Thyroid gland (tissue), 4 donors: ENCODE measurements around the gene YRDC. TPM values are rescaled to one million over a fixed set of nuclear protein-coding genes. Genes with fewer than 3 reads are reported as not detected.

Experiments
- DNase-seq, 2 donors: peaks; one replicate each; pipeline ENCODE4 v3.0.0-alpha.2; 2019
- H3K27ac ChIP-seq, 3 donors: fragments of 200-600 bp; sonication (generic); 1 replicate in 2 of 3; 2 replicates in 1 of 3; pipeline ENCODE4 v1.5.1; 2016 to 2019; ENCODE audit warnings: mild to moderate bottlenecking in 1 of 3, moderate library complexity in 1 of 3
- H3K27me3 ChIP-seq: fragments of 200-600 bp; sonication (generic); one replicate; pipeline ENCODE4 v1.5.1; 2019
- H3K36me3 ChIP-seq, 2 donors: fragments of 200-600 bp; sonication (generic); one replicate each; pipeline ENCODE4 v1.5.1; 2016 to 2019
- H3K4me1 ChIP-seq, 2 donors: fragments of 200-600 bp; sonication (generic); one replicate each; pipeline ENCODE4 v1.5.1; 2017 to 2019
- H3K4me3 ChIP-seq, 3 donors: fragments of 200-600 bp; sonication (generic); replicated peaks in 1 of 3; 1 replicate in 2 of 3; 2 replicates in 1 of 3; pipeline ENCODE4 v1.5.1; 2016; ENCODE audit warnings: mild to moderate bottlenecking in 1 of 3
- H3K9me3 ChIP-seq: fragments of 200-600 bp; sonication (generic); one replicate; pipeline ENCODE4 v1.5.1; 2017
- POLR2A ChIP-seq, 2 donors: fragments of 450-650 bp; IDR thresholded peaks; one replicate each; pipeline ENCODE4 v1.6.1; 2017; ENCODE audit warnings: antibody characterized with exemption in 2 of 2, mild to moderate bottlenecking in 2 of 2, moderate library complexity in 1 of 2
- WGBS, 2 donors: methylation state at CpG; one replicate each; pipeline ENCODE4 v1.1.5; 2017; 5-methylcytosine and 5-hydroxymethylcytosine counted together
- intact Hi-C: fragments of 100-400 bp; cut with DNase I; formaldehyde crosslinking; loops from one replicate; pipeline ENCODE4 v1.15.1; 2023
- total RNA-seq, 4 donors: library from RNA; depleted of rRNA; stranded (reverse); fragments of >200 nt; gene quantifications; one replicate each; pipeline ENCODE4 v1.2.3, GENCODE V29; 2016
- TF ChIP-seq, protein P1 (sequence below), 6 experiments: fragments of 200-600 bp in 3 of 6; fragments of 450-650 bp in 3 of 6; sonication (generic) in 3 of 6; IDR thresholded peaks; one replicate each; pipeline ENCODE4 v1.5.1; 2016 to 2019; ENCODE audit warnings: antibody characterized with exemption in 6 of 6, mild to moderate bottlenecking in 2 of 6, inconsistent platforms in 1 of 6, moderate library complexity in 1 of 6

YRDC gene
- total RNA-seq, 4 donors from 2014 or later, result 7.1 to 15.6 (median 10.9) TPM

DNA sequence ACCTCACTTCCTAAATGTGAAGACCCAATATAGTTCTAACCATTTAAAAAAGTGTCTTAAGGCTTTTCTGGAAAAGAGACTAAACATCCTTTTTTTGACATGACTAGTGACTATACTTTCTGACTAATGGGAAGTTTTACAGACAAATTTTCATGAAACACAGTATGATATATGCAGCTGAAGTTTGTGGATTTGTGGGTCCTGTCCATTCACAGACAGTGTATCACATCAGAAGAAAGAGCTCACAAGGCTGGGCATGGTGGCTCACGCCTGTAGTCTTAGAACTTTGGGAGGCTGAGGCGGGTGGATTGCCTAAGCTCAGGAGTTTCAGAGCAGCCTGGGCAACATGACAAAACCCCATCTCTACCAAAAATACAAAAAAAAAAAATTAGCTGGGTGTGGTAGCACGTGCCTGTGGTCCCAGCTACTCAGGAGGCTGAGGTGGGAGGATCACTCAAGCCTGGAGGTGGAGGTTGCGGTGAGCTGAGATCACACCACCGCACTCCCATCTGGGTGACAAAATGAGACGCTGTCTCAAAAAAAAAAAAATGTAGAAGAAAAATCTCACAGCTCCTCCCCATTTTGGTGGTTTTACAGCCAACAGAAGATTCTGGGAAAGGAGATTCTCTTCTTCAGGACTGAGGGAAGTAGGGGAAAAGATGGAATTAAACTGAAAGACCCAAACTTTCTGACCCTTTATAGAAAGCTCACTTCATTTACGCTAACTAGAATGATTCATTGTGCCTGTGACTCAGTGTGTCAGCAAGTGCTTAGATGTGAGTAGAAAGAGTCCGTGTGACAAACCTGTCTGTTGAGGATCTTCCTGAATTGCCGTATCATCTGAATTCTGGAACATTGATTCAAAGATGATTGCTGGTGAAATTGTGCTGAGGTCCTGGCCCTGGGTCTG is 15.2 kb upstream of the YRDC start:
- Histone ChIP-seq H3K9me3 (no peaks in the 10 kb centered on the region), H3K27me3 (no peaks in the 10 kb centered on the region), H3K27ac (no peak overlapping the region), H3K4me1 (no peaks in the 10 kb centered on the region), H3K36me3 (peaks cover 12 to 31% of the 10 kb centered on the region in 2 donors), H3K4me3 (no peak overlapping the region)
- intact Hi-C loops, result no loop called here
- 91 to 94% methylated on average over 9 of the region's 9 CpGs for WGBS, 2 donors
- DNase-seq, result no peak
- TF ChIP-seq POLR2A (IDR thresholded peaks at IDR 0.05), result no peak
- TF ChIP-seq, protein P1, sequence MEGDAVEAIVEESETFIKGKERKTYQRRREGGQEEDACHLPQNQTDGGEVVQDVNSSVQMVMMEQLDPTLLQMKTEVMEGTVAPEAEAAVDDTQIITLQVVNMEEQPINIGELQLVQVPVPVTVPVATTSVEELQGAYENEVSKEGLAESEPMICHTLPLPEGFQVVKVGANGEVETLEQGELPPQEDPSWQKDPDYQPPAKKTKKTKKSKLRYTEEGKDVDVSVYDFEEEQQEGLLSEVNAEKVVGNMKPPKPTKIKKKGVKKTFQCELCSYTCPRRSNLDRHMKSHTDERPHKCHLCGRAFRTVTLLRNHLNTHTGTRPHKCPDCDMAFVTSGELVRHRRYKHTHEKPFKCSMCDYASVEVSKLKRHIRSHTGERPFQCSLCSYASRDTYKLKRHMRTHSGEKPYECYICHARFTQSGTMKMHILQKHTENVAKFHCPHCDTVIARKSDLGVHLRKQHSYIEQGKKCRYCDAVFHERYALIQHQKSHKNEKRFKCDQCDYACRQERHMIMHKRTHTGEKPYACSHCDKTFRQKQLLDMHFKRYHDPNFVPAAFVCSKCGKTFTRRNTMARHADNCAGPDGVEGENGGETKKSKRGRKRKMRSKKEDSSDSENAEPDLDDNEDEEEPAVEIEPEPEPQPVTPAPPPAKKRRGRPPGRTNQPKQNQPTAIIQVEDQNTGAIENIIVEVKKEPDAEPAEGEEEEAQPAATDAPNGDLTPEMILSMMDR (IDR thresholded peaks at IDR 0.05), result no peak

DNA sequence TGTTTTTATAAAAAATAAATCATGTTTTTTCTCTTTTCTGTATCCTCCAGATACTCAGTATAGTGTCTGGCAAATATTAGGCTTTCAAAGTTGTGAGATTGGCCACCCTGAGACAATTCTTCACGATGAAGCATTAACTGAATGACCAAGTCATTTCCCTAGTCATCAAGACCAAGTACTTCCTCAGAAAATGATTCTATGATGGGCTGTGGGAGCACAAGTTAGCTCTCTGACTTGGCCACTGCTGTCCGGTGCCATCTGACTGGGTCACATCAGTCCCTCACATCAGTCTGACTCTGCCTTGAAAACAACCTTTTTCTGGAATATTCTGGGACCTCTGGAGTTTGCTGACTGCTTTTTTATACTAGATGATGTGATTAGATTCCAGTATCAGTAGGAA is 13.5 kb upstream of the YRDC start:
- 89 to 96% methylated on average over 2 of the region's 2 CpGs for WGBS, 2 donors

DNA sequence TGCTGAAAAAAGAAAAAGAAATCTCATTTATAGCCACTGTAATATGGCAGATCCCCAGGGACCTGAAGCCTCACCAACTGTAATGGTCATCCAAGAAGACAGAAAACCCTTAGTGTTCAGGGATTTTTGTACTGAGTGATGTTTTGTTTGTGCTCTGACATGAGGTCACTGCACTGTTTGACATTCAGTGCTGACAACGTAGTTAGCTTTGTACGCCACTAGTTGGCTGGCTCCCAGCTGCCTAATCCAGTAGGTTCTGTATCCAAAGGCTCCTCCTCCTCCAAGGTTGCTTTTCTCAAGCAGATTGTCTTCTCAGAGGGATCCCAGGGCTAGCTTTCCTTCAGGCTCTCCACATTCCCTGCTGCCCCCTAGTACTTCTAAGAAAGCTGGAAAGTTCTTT is 9.5 kb upstream of the YRDC start:
- WGBS, 2 donors, result 42 to 43% methylated on average over 2 of the region's 2 CpGs
- Histone ChIP-seq H3K4me1 (peaks cover 0 to 4% of the 10 kb centered on the region in 2 donors), H3K27me3 (no peaks in the 10 kb centered on the region), H3K4me3 (no peak overlapping the region), H3K36me3 (peaks cover 8 to 27% of the 10 kb centered on the region in 2 donors), H3K9me3 (no peaks in the 10 kb centered on the region), H3K27ac (peak overlapping the region in 1 of 3 donors; percentile 5)
- TF ChIP-seq, protein P1 (IDR thresholded peaks at IDR 0.05), result no peak
- no peak for TF ChIP-seq POLR2A (IDR thresholded peaks at IDR 0.05)
- intact Hi-C loops, result no loop called here
- peak in 1 of 2 donors; percentile 36 for DNase-seq

More for the DNA sequence above, 13.5 kb upstream of the YRDC start:
- Histone ChIP-seq H3K27ac (no peak overlapping the region), H3K36me3 (peaks cover 12 to 38% of the 10 kb centered on the region in 2 donors), H3K4me1 (peaks cover 0 to 4% of the 10 kb centered on the region in 2 donors), H3K9me3 (no peaks in the 10 kb centered on the region), H3K4me3 (no peak overlapping the region), H3K27me3 (no peaks in the 10 kb centered on the region)
- no peak for DNase-seq
- intact Hi-C loops, result no loop called here
- no peak for TF ChIP-seq POLR2A (IDR thresholded peaks at IDR 0.05)
- TF ChIP-seq, protein P1 (IDR thresholded peaks at IDR 0.05), result no peak

DNA sequence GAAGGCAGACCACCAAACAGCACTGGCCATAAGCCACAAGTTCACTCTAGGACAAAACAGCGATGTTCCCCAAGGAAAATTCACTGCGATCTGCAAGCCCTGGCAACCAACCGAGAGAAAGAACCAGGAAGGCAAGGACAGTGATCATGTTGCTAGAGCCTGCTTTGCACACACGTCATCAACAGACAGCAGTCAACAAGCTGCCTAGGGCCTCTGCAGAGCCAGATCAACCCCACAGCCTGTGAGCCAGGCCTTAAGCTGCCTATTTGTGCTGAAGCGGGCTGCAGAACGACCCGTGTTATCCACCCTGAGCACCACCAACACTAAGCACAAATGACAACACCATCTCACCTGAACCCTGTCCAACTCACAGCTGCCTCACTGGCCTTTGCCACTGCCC is 6.2 kb upstream of the YRDC start:
- Histone ChIP-seq H3K4me1 (peaks cover 1 to 7% of the 10 kb centered on the region in 2 donors), H3K27ac (no peak overlapping the region), H3K36me3 (peaks cover 0 to 7% of the 10 kb centered on the region in 2 donors), H3K27me3 (no peaks in the 10 kb centered on the region), H3K9me3 (no peaks in the 10 kb centered on the region), H3K4me3 (no peak overlapping the region)
- DNase-seq, result no peak
- TF ChIP-seq POLR2A (IDR thresholded peaks at IDR 0.05), result no peak
- TF ChIP-seq, protein P1 (IDR thresholded peaks at IDR 0.05), result no peak
- intact Hi-C loops, result no loop called here
- WGBS, 2 donors, result 80 to 82% methylated on average over 5 to 7 of the region's 7 CpGs

DNA sequence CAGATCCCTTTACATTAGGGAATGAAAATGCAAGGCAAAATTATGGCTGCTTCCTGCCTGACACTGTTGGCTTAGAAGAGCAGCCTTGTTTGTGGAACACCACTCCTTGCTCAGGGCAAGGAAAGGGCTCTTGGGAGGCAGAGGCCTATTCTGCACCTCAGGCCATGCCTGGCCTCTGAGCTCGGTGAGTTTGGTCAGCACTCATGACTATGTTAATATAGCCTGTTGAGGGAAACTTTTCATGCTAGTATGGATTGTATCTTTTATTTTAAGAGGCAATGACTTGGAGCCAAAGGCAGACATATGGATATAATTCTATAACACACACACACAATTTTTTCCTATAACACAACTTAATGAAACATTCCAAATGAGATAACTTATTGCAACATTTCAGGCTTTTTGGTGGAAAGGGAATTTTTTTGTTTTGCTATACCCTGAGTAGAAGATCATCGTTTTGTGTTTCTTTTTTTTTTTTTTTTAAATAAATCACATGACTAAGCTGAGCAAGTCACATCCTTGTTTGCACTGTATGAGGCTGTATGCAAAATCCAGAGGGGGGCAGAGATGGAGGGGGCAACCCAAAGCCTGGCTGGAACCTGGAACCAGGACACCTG is 5.6 kb upstream of the YRDC start:
- H3K36me3 ChIP-seq, result peaks cover 0 to 7% of the 10 kb centered on the region in 2 donors

More for the DNA sequence above, 5.6 kb upstream of the YRDC start:
- no peak for DNase-seq
- Histone ChIP-seq H3K4me1 (peaks cover 6 to 12% of the 10 kb centered on the region in 2 donors), H3K27ac (no peak overlapping the region), H3K27me3 (no peaks in the 10 kb centered on the region), H3K4me3 (no peak overlapping the region), H3K9me3 (no peaks in the 10 kb centered on the region)
- WGBS, 2 donors, result 72 to 86% methylated on average over 2 of the region's 2 CpGs
- no peak for TF ChIP-seq POLR2A (IDR thresholded peaks at IDR 0.05)
- TF ChIP-seq, protein P1 (IDR thresholded peaks at IDR 0.05), result no peak
- intact Hi-C loops, result no loop called here
